SU-DHL-6 (cell line): ENCODE measurements around the gene UBASH3B.

Experiments used
- H2AFZ ChIP-seq: fragments of 200-600 bp; sonication (generic); 2 replicates; pipeline ENCODE4 v1.6.1; 2014; ENCODE audit warnings: low read depth, mild to moderate bottlenecking, moderate library complexity, mixed read lengths, antibody characterized with exemption, low read length; ENCODE audit not compliant: severe bottlenecking
- H3F3A ChIP-seq: fragments of 200-600 bp; shearing (Covaris generic); 2 replicates; pipeline ENCODE4 v1.6.0; 2016; ENCODE audit warnings: antibody characterized with exemption, mild to moderate bottlenecking; ENCODE audit not compliant: insufficient read depth
- H3K27ac ChIP-seq: fragments of 200-600 bp; sonication (generic); 2 replicates; pipeline ENCODE4 v1.5.1; 2016; ENCODE audit warnings: low read depth, mild to moderate bottlenecking, low read length, moderate library complexity, mixed read lengths
- H3K27me3 ChIP-seq: fragments of 200-600 bp; sonication (generic), shearing (Covaris generic); 2 replicates; pipeline ENCODE4 v1.6.0; 2014; ENCODE audit warnings: mild to moderate bottlenecking, low read length
- H3K36me3 ChIP-seq: fragments of 200-600 bp; sonication (generic); 2 replicates; pipeline ENCODE4 v1.6.1; 2014; ENCODE audit warnings: mild to moderate bottlenecking, low read length, mixed read lengths
- H3K4me2 ChIP-seq: fragments of 300-600, 200-600 bp; shearing (Covaris generic), sonication (generic); 2 replicates; pipeline ENCODE4 v1.6.0; 2014; ENCODE audit warnings: low read length, low read depth, mild to moderate bottlenecking; ENCODE audit not compliant: poor library complexity, severe bottlenecking
- H3K4me3 ChIP-seq: fragments of 200-600 bp; sonication (generic); 2 replicates; pipeline ENCODE4 v1.5.1; 2014; ENCODE audit warnings: antibody characterized with exemption, low read length, mild to moderate bottlenecking, mixed read lengths; ENCODE audit not compliant: insufficient read depth, poor library complexity, severe bottlenecking
- H3K79me2 ChIP-seq: fragments of 200-600 bp; sonication (generic); 2 replicates; pipeline ENCODE4 v1.6.1; 2014; ENCODE audit warnings: mild to moderate bottlenecking, low read length, moderate library complexity; ENCODE audit not compliant: insufficient read depth
- H3K9ac ChIP-seq: fragments of 200-600 bp; sonication (generic); 2 replicates; pipeline ENCODE4 v1.7.0; 2014; ENCODE audit warnings: mild to moderate bottlenecking, low read length
- H3K9me2 ChIP-seq: fragments of 200-600 bp; sonication (generic); replicated peaks from 2 replicates; pipeline ENCODE4 v1.6.1; 2014; ENCODE audit warnings: low read length; ENCODE audit not compliant: insufficient read depth
- H3K9me3 ChIP-seq: fragments of 200-600 bp; sonication (generic); 2 replicates; pipeline ENCODE4 v1.6.1; 2014; ENCODE audit warnings: low read length, mixed read lengths; ENCODE audit not compliant: insufficient read depth
- H4K20me1 ChIP-seq: fragments of 200-600 bp; sonication (generic); 2 replicates; pipeline ENCODE4 v1.6.1; 2014; ENCODE audit warnings: low read depth, mild to moderate bottlenecking, antibody characterized with exemption, low read length, moderate library complexity, mixed read lengths
- CTCF ChIP-seq: fragments of 200-600 bp; sonication (generic); IDR thresholded peaks from one replicate; pipeline ENCODE4 v1.5.1; 2017; ENCODE audit warnings: antibody characterized with exemption, mild to moderate bottlenecking, low read length, moderate library complexity; ENCODE audit not compliant: insufficient read depth, poor library complexity, severe bottlenecking
- EZH2phosphoT487 ChIP-seq: fragments of 200-600 bp; sonication (generic), shearing (Covaris generic); conservative IDR thresholded peaks from 2 replicates; pipeline ENCODE4 v1.6.1; 2018; ENCODE audit warnings: mild to moderate bottlenecking, antibody characterized with exemption, low read length, moderate library complexity, mixed read lengths

Gene UBASH3B

GRCh38 chr11:122734848-122735496 lies 79.5 kb downstream of the UBASH3B start:
- no peaks in the 10 kb centered on the region for H3K79me2 ChIP-seq
- TF ChIP-seq EZH2phosphoT487: no peak
- no peak for TF ChIP-seq CTCF
- no peaks in the 10 kb centered on the region for H3K36me3 ChIP-seq
- no peaks in the 10 kb centered on the region for H4K20me1 ChIP-seq
- no peaks in the 10 kb centered on the region for H3K9me2 ChIP-seq
- no peak overlapping the region for H3K9ac ChIP-seq
- H3K9me3 ChIP-seq: no peaks in the 10 kb centered on the region
- H3K4me3 ChIP-seq: no peak overlapping the region
- H3K27ac ChIP-seq: no peak overlapping the region
- H3K4me2 ChIP-seq: no peak overlapping the region
- H2AFZ ChIP-seq: no peak overlapping the region
- no peaks in the 10 kb centered on the region for H3K27me3 ChIP-seq
- no peaks in the 10 kb centered on the region for H3F3A ChIP-seq

- Histone ChIP-seq H3K27me3 (no peaks in the 10 kb centered on the region), H3K79me2 (no peaks in the 10 kb centered on the region), H4K20me1 (no peaks in the 10 kb centered on the region), H3K4me3 (no peak overlapping the region), H3K9me2 (no peaks in the 10 kb centered on the region), H3K9ac (no peak overlapping the region), H3K27ac (no peak overlapping the region), H3K36me3 (no peaks in the 10 kb centered on the region), H2AFZ (no peak overlapping the region), H3K4me2 (no peak overlapping the region), H3F3A (no peaks in the 10 kb centered on the region), H3K9me3 (no peaks in the 10 kb centered on the region)
- no peak for TF ChIP-seq CTCF
- no peak for TF ChIP-seq EZH2phosphoT487
Observed at GRCh38 chr11:122737951-122738693, 82.6 kb downstream of the UBASH3B start.

- Histone ChIP-seq H3K79me2 (no peaks in the 10 kb centered on the region), H3K27ac (no peak overlapping the region), H3K9ac (no peak overlapping the region), H3K27me3 (no peaks in the 10 kb centered on the region), H2AFZ (no peak overlapping the region), H3K9me2 (no peaks in the 10 kb centered on the region), H3K4me3 (no peak overlapping the region), H3K9me3 (no peaks in the 10 kb centered on the region), H3K4me2 (no peak overlapping the region), H3K36me3 (no peaks in the 10 kb centered on the region), H4K20me1 (no peaks in the 10 kb centered on the region), H3F3A (no peaks in the 10 kb centered on the region)
- no peak for TF ChIP-seq EZH2phosphoT487
- no peak for TF ChIP-seq CTCF
Observed at GRCh38 chr11:122741613-122742300, 86.2 kb downstream of the UBASH3B start.
